ENCODE data around the gene HTR1D.
"Not testable (repeated sequence)": the region's sequence is repeated elsewhere in the genome, so short reads cannot be mapped to it uniquely, and the experiment has no call there.

Gene HTR1D

GRCh38 chr1:23216771-23217420 lies 406 bp downstream of the HTR1D start:
- no peak for FAIRE-seq

- no peak for FAIRE-seq
Observed at GRCh38 chr1:23215751-23216449, 1.4 kb downstream of the HTR1D start.

- no peak for FAIRE-seq
Observed at GRCh38 chr1:23215291-23215690, 2.0 kb downstream of the HTR1D start.

- no peak for FAIRE-seq
Observed at GRCh38 chr1:23214640-23215039, 2.7 kb downstream of the HTR1D start.

GRCh38 chr1:23211955-23212354 lies 5.3 kb downstream of the HTR1D start:
- no peak for FAIRE-seq

- FAIRE-seq: no peak
Observed at GRCh38 chr1:23210963-23211362, 6.3 kb downstream of the HTR1D start.

GRCh38 chr1:23210351-23210785 lies 6.9 kb downstream of the HTR1D start:
- FAIRE-seq: no peak

- no peak for FAIRE-seq
Observed at GRCh38 chr1:23209770-23210169, 7.5 kb downstream of the HTR1D start.

GRCh38 chr1:23208527-23208926 lies 8.8 kb downstream of the HTR1D start:
- no peak for FAIRE-seq

- FAIRE-seq: not testable (repeated sequence)
Observed at GRCh38 chr1:23207733-23208132, 9.6 kb downstream of the HTR1D start.

GRCh38 chr1:23202263-23202749 lies 15.0 kb downstream of the HTR1D start:
- no peak for FAIRE-seq

GRCh38 chr1:23200883-23201282 lies 16.4 kb downstream of the HTR1D start:
- no peak for FAIRE-seq

GRCh38 chr1:23198373-23198772 lies 18.9 kb downstream of the HTR1D start:
- FAIRE-seq: no peak

GRCh38 chr1:23196627-23197328 lies 20.5 kb downstream of the HTR1D start:
- FAIRE-seq: no peak

GRCh38 chr1:23194119-23194984 lies 22.9 kb downstream of the HTR1D start:
- no peak for FAIRE-seq

GRCh38 chr1:23193391-23194118 lies 23.7 kb downstream of the HTR1D start:
- FAIRE-seq: no peak

- no peak for FAIRE-seq
Observed at GRCh38 chr1:23191199-23191598, 26.1 kb downstream of the HTR1D start.

GRCh38 chr1:23188936-23189452 lies 28.3 kb downstream of the HTR1D start:
- not testable (repeated sequence) for FAIRE-seq

GRCh38 chr1:23188434-23188884 lies 28.8 kb downstream of the HTR1D start:
- no peak for FAIRE-seq

- no peak for FAIRE-seq
Observed at GRCh38 chr1:23187637-23188036, 29.7 kb downstream of the HTR1D start.

GRCh38 chr1:23185381-23185780 lies 31.9 kb downstream of the HTR1D start:
- FAIRE-seq: no peak

Measured in TTC549 (cell line).